Vagina (tissue), 2 donors: ENCODE data around the gene KLK8.

Source experiments
- POLR2A ChIP-seq, 2 donors: fragments of 450-650 bp; IDR thresholded peaks; one replicate each; pipeline ENCODE4 v1.6.1; 2017; ENCODE audit warnings: antibody characterized with exemption in 2 of 2, mild to moderate bottlenecking in 2 of 2, moderate library complexity in 2 of 2
- POLR2AphosphoS5 ChIP-seq, 2 donors: sonication (generic); formaldehyde crosslinking; IDR thresholded peaks; one replicate each; pipeline ENCODE4 v1.9.0; 2017; ENCODE audit warnings: antibody characterized with exemption in 2 of 2, mild to moderate bottlenecking in 2 of 2, low read depth in 1 of 2; ENCODE audit not compliant: insufficient read depth in 1 of 2

- TF ChIP-seq POLR2AphosphoS5 (IDR thresholded peaks at IDR 0.05; ENCODE audit: insufficient read depth in 1 of 2, low read depth in 1 of 2) (no peak), POLR2A (IDR thresholded peaks at IDR 0.05) (no peak)
These were observed 42.1 kb upstream of the KLK8 start for GRCh38 chr19:51043497-51043896.
